HG03280 (cell line): ENCODE data around the gene LRMDA.

Experiments used
- ATAC-seq: cut with Tn5 transposase; IDR thresholded peaks from one replicate; pipeline ENCODE4 v1.9.1; 2021; ENCODE audit warnings: mild to moderate bottlenecking, moderate library complexity; ENCODE audit not compliant: unreplicated experiment

The LRMDA gene

DNA sequence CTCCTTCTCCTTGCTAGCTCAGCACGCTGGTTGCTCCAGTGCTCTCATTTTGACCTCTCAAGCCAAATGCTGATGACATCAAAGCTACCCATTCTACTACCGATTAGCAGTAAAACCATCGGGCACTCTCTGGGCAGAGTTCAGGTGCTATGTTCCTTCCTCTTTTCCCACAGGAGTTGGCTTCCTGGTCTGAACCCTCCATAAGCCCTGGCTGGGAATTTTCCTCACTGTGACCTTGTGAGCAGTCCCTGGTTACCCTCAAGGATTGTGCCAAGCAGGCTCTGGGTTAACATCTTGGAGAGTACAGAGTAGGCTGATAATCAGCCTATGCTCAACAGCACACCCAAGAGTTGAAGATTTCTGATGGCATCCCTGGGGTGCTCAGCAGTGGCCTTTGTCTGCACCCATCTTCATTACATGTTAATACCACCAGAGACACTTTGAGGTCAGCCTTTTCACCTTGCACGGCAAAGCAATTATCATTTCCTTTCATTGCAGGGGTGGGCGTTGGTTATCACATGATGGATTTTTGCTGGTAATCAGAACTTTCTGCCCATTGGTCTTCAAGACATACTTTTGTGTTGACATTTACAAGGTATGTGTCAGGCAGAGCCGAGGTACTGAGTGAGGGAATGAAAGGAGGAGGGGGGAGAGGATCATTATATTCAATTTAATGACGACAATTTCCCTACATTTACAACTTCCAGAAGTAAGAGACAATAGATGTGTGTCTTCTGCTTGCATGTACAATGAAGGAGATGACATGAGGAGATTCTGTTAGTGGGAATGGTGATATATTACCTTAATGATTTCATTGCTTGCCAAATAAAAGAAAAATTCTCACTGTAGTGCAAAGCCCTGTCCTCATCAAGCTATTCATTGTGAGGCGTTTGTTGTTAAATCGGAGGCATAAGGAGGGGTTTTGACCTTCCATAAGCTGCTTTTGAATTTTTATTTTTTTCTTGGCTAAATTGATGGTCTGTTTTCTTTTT is 452.0 kb downstream of the LRMDA start:
- ATAC-seq, result no peak

DNA sequence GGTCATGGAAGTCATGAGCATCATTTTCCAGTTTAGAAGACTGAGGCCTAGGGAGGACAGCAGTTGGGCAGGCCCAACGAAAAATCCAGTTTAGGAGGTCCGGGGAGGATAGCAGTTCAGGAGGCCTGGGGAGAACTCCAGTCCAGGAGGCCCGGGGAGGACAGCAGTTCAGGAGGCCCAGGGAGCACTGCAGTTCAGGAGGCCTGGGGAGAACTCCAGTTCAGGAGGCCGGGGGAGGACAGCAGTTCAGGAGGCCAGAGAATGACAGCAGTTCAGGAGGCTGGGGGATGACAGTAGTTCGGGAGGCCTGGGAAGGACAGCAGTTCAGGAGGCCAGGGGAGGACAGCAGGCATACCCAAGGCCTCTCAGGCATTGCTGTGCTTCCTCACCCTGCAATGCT is 453.4 kb downstream of the LRMDA start:
- ATAC-seq, result no peak

DNA sequence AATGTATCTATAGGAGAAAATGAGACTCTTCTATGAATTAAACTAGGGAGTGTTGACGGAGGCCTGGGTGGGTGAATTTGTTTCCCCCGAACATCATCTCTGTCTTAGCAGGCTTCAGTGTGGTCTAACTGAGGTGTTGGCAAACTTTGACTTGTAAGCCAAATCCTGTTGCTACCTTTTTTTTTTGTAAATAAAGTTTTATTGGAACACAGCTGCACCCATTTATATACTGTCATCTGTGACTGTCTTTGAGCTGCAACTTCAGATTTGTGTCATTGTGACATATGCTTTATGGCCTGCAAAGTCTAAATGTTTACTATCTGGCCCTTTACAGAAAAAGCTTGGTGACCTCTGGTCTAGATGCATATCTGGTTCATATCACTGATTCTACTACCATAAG is 455.9 kb downstream of the LRMDA start:
- ATAC-seq, result no peak

- ATAC-seq, result no peak
Observed at GRCh38 chr10:75887992-75888680, 456.7 kb downstream of the LRMDA start.

- ATAC-seq, result no peak
Observed at GRCh38 chr10:75889051-75889450, 457.6 kb downstream of the LRMDA start.

- no peak for ATAC-seq
Observed at GRCh38 chr10:75894761-75895160, 463.3 kb downstream of the LRMDA start.

DNA sequence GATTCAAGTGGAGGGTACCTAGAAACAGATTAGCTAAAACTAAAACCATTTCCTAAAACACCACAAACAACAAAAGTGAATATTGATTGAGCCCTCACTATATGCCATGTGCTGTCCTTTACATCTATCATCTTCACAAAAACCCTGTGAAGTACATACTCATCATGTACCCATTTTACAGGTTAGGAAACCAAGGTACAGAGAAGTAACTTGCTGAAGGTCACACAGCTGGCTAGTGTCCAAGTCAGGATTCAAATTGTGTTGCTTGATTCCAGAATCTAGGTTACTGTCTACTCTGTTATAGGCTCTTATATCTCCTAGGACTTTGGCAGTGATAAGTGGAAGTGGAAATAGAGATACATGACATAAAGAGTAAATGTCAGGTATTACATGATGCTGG is 463.8 kb downstream of the LRMDA start:
- no peak for ATAC-seq

DNA sequence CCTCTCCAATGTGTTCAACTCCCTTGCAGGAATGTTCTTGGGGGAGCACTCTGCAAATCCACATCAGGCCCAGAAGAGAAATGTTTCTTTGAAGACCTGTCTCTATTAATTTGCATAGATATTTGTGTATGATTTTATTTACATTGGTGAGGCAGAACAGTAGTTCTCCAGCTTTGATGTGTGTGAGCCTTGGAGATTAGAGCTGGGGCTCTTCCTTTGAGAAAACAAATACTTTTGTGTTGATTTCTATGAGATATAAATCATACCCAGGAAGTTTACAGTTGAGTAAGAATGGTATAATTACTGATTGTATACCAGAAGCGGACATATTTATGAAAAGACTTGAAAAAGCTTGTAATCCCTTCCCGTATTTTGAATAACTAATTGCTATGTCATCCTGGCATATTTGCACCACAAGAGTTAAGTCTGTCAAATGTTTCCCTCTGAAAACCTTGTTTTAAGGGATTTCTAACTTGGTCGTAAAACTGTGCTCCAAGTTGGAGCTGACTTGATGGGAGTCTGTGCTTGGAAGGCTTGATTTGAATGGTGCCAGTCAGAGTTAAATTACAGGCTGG is 468.5 kb downstream of the LRMDA start:
- no peak for ATAC-seq

DNA sequence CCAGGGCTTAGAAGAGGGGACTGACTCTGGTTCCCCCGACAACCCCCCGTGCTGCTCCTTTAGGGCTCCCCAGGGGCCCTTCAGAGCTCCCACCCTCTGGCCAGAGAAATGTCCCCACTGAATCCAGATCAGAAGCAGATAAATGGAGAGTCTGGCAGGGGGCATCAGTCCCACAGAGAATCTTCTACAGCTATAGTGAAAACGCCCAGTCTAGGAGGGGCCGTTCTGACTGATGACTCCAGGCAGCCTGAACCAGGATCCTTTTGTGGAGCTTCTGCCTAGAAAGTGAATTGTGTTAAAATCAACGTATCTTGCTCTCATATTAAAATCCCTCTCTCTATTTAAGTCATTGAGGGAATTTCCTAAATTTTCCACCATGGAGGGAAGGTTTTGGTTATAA is 471.4 kb downstream of the LRMDA start:
- ATAC-seq, result no peak

GRCh38 chr10:75904499-75905283 is 473.3 kb downstream of the LRMDA start:
- ATAC-seq, result no peak

DNA sequence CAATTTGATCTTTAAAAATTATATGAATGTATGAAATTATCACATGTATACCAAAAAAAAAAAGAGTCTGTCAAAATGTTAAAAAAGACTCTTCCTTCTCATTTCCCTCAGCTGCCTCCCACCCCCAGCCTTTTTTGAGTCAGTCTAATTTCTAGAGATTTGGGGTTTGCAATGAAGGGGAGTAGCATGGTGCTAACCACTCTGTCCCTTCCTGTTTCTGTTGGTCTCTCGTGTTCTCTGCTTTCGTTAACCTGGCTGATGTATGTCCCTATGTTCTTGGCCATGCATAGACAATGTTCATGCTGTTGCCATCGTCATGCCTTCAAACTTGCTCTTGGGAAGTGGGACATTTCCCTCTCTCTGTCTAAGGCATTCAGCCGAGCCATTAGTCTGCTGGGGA is 474.1 kb downstream of the LRMDA start:
- no peak for ATAC-seq

DNA sequence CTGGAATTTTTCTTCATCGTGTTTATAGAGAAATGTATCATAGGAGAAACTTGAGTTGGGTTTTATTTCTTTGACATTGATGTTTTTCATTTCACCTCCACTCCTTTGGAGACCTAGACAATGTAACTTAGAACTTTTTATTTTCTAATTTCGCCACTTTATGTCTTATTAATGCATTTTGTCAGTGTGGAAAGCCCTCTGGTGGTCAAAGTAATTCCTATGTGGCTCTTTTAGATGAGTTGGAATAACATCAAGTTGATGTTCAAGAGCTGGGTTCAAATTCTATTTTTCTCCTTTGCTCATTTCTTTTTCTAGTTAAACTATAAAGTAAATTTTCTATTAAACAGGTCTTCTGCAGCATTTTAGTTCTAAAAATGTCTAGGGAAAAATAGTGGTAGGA is 478.6 kb downstream of the LRMDA start:
- no peak for ATAC-seq

- ATAC-seq, result no peak
Observed at GRCh38 chr10:75911426-75911825, 480.0 kb downstream of the LRMDA start.

GRCh38 chr10:75916906-75917305 is 485.5 kb downstream of the LRMDA start:
- no peak for ATAC-seq

DNA sequence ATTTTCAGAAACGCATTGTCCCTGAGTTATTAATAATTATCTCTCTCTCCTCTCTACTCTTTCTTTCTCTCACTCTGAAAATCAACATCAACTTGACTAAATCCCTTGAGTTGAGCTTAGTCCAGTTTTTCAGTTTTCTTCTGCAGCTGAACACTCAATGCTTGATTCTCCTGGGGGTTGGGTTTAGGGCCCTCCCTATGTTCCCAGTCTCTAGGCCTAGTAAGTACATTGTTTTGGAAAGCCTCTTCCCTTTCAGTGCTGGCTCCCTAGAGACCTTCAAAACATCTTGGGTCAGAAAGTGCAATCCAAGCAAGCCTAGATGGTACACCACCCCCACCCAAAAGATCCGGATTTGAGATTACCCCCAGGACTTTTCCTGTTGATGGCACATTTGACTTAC is 488.5 kb downstream of the LRMDA start:
- no peak for ATAC-seq

GRCh38 chr10:75922435-75922834 is 491.0 kb downstream of the LRMDA start:
- ATAC-seq, result no peak

DNA sequence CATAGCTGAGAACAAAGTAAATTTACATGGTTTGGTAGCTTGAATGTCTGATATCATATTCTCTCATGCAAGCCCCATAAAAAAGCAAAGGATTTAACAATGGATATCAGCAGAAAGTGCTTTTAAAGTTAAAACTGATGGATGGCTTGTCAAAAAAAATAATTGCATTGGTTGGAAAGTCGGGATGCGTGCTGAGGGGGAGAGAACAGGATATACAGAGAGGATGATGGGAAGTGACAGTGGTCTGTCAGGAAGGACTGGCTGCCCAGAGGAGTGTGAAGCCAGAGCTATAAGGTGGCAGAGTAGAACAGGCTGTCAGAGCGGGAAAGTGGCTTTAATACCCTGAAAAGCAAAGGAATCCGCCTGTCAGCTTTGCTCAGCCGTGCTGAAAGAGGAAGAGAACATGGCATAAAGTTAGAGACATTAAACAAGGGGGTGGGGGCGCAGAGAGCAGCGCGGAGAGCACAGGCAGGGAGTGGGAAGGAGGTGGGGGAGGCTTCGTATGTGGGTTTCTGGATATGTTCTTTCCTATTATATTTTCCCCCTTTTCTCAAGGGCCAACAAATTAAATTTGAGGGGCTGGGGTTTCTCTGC is 493.0 kb downstream of the LRMDA start:
- ATAC-seq, result no peak

DNA sequence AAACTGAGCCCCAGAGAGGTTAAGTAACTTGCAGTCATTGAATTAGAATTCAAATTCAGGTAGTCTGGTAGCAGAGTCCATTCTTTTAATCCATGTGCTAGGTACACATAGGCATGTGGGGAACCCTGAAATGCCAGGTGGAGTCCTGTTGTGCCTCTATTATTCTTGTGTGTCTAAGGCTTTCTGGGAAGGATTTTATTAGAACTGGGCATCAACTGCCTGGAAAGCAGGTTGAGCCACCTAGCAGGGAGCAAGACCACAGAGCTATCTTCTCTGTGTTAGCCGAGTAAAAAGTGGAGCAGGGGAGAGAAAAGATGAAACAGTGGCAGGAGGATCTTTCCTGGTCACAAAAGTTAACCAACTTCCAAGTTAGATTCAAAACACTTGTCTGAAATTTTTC is 494.6 kb downstream of the LRMDA start:
- no peak for ATAC-seq

- ATAC-seq, result no peak
Observed at GRCh38 chr10:75926763-75927162, 495.3 kb downstream of the LRMDA start.

GRCh38 chr10:75928231-75928630 is 496.8 kb downstream of the LRMDA start:
- ATAC-seq, result no peak
